Spinal cord (tissue), 10 donors: Measurements from ENCODE around the gene JAML. TPM values are rescaled to one million over a fixed set of nuclear protein-coding genes. Genes with fewer than 3 reads are reported as not detected.

Source experiments
- DNase-seq, 6 donors: peaks; one replicate each; pipeline versions ENCODE4 v3.0.0 to v3.0.0-alpha.2; 2013 to 2015; ENCODE audit warnings: low spot score in 6 of 6, low read depth in 4 of 6
- H3K27ac ChIP-seq: one replicate; pipeline ENCODE4 v1.5.1; 2013; ENCODE audit warnings: low read depth, low read length, control low read depth
- H3K27me3 ChIP-seq: one replicate; pipeline ENCODE4 v1.6.1; 2013; ENCODE audit warnings: low read length; ENCODE audit not compliant: control insufficient read depth, insufficient read depth
- H3K36me3 ChIP-seq: one replicate; pipeline ENCODE4 v1.6.1; 2013; ENCODE audit warnings: low read length; ENCODE audit not compliant: control insufficient read depth, insufficient read depth
- H3K4me1 ChIP-seq: one replicate; pipeline ENCODE4 v1.6.1; 2013; ENCODE audit warnings: low read length; ENCODE audit not compliant: control insufficient read depth, insufficient read depth
- H3K4me3 ChIP-seq: one replicate; pipeline ENCODE4 v1.5.1; 2013; ENCODE audit warnings: low read depth, low read length, control low read depth
- H3K9me3 ChIP-seq: one replicate; pipeline ENCODE4 v1.6.1; 2013; ENCODE audit warnings: low read length; ENCODE audit not compliant: control insufficient read depth, insufficient read depth
- WGBS: methylation state at CpG from one replicate; pipeline ENCODE4 v1.1.5; 2013; ENCODE audit warnings: missing lambda C conversion rate; ENCODE audit not compliant: insufficient coverage; 5-methylcytosine and 5-hydroxymethylcytosine counted together
- long read RNA-seq, 4 donors: transcript quantifications; one replicate each; lab custom pipeline, GENCODE V29; 2026
- polyA plus RNA-seq, 2 donors: library from polyadenylated mRNA; unstranded; fragments of 120-200 nt; gene quantifications; one replicate each; pipeline ENCODE4 v1.2.1, GENCODE V29; 2013; ENCODE audit not compliant: insufficient read length in 2 of 2
- total RNA-seq, 2 donors: library from RNA; depleted of rRNA in 1 of 2; stranded (reverse); fragments of 120-200 nt in 1 of 2; fragments of >200 nt in 1 of 2; gene quantifications; one replicate each; pipeline versions ENCODE4 v1.2.3 to v1.2.4, GENCODE V29; 2013 to 2014
- donor health status: healthy.

JAML gene
- total RNA-seq (1 to 10 TPM; 8.9 to 9.2 TPM), polyA plus RNA-seq (1 to 10 TPM in 1 of 2 donors, under 1 TPM in 1; 0.52 to 1.5 TPM)
- long read RNA-seq, donor 1, result 0 reads
- long read RNA-seq, donor 2, partial matches to known transcripts, result 0 of 1 reads
- long read RNA-seq, donor 2, other reads (novel, unspliced or antisense), result 0 of 1 reads
- long read RNA-seq, donor 3, result 0 reads
- long read RNA-seq, donor 4, partial matches to known transcripts, result 0 of 3 reads
- long read RNA-seq, donor 4, other reads (novel, unspliced or antisense), result 0 of 3 reads

- no peak within 1 kb of the TSS for H3K4me3 ChIP-seq
- no peak within 1 kb of the TSS for H3K27ac ChIP-seq
- H3K4me1 ChIP-seq, result no peaks in the 10 kb centered on the region
- 51% methylated on average over 5 of the region's 6 CpGs for WGBS
- DNase-seq, result no peak
- H3K27me3 ChIP-seq, result peaks cover 13% of the 10 kb centered on the region
- H3K9me3 ChIP-seq, result no peaks in the 10 kb centered on the region
- no peaks in the 10 kb centered on the region for H3K36me3 ChIP-seq
Observed at GRCh38 chr11:118224511-118225188, at the start of gene JAML. Gene JAML, minus strand, starts transcription at chr11:118225011. Its CDS starts 10,145 bp downstream, at chr11:118214866.

DNA sequence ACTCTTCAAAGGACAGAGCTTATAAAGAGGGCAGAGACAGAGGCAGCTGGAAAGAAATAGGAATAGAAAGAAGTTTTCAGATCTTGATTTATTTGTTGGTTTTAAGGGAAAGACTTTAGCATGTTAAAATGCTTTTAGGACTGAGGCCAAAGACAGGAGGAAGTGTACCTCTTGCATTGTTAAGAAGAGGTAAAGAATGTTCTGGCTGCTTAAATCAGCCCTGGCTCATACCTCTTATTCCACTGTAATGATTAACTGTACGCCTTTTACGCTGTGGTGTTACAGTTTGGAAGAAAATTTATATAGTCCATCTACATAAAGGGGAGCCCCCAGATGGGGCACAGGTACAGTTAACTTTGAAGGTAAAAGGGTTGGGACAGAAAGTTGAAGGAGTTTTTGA is 49.4 kb upstream of the JAML start:
- no peak for DNase-seq
- no CpG with 5 or more reads among the region's 2 CpGs for WGBS
- no peaks in the 10 kb centered on the region for H3K36me3 ChIP-seq
- H3K9me3 ChIP-seq, result no peaks in the 10 kb centered on the region
- H3K27me3 ChIP-seq, result peaks cover 46% of the 10 kb centered on the region
- H3K4me1 ChIP-seq, result no peaks in the 10 kb centered on the region
- no peak overlapping the region for H3K4me3 ChIP-seq
- H3K27ac ChIP-seq, result no peak overlapping the region

DNA sequence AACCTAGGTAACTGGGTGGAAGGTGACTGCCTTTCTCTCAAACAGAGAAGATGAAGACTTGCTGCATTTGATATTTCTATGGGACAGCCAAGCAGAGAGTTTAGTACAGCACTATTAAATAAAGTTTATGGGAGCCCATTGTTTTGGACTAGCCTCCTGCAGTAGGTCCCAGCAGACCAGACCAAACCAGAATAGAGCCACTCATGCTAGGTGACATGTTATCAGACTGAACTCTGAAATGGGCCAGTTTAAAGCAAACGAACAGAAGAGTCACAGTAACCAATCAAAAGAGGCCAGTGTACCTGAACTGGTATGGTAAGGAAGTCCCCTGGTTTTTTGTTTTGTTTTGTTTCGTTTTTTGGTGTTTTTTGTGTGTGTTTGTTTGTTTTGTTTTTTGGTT is 47.2 kb upstream of the JAML start:
- DNase-seq, result no peak
- no peaks in the 10 kb centered on the region for H3K36me3 ChIP-seq
- H3K4me3 ChIP-seq, result no peak overlapping the region
- H3K4me1 ChIP-seq, result no peaks in the 10 kb centered on the region
- WGBS, result 52% methylated on average over 2 of the region's 2 CpGs
- H3K27me3 ChIP-seq, result peaks cover 46% of the 10 kb centered on the region
- H3K9me3 ChIP-seq, result no peaks in the 10 kb centered on the region
- H3K27ac ChIP-seq, result no peak overlapping the region

- H3K27me3 ChIP-seq, result peaks cover 59% of the 10 kb centered on the region
- H3K4me1 ChIP-seq, result peaks cover 3% of the 10 kb centered on the region
- H3K27ac ChIP-seq, result no peak overlapping the region
- H3K9me3 ChIP-seq, result no peaks in the 10 kb centered on the region
- no peak overlapping the region for H3K4me3 ChIP-seq
- no peak for DNase-seq
- WGBS, result no CpG with 5 or more reads among the region's 4 CpGs
- no peaks in the 10 kb centered on the region for H3K36me3 ChIP-seq
Observed at GRCh38 chr11:118267486-118267885, 42.7 kb upstream of the JAML start.

DNA sequence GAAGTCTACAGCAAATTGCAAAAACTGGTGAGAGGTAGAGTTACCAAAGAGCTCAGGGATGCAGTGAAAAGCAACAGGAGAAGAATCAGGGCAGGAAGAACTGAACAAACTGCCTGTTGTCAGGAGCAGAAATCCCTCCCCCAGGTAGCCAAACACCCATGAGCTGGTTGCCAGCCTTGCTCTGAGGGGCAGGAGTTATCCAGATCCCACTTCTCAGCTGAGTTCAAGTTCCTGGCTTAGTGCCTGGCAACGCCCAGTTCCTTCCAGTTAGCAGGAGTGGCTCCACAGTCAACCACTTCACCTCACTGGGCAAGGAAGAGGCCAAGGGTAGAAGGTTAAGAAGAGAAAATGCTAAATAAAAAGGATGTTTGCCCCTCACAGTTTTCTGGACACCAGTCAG is 41.1 kb upstream of the JAML start:
- peak in 1 of 6 donors; percentile 25 for DNase-seq
- Histone ChIP-seq H3K27me3 (peaks cover 74% of the 10 kb centered on the region), H3K36me3 (no peaks in the 10 kb centered on the region), H3K4me1 (peaks cover 3% of the 10 kb centered on the region), H3K4me3 (no peak overlapping the region), H3K9me3 (no peaks in the 10 kb centered on the region), H3K27ac (no peak overlapping the region)
- WGBS, result no CpG with 5 or more reads among the region's 1 CpG

GRCh38 chr11:118264569-118265465 is 40.0 kb upstream of the JAML start:
- peaks cover 3% of the 10 kb centered on the region for H3K4me1 ChIP-seq
- H3K4me3 ChIP-seq, result peak overlapping the region; percentile 39
- no peak for DNase-seq
- 23% methylated on average over 10 of the region's 13 CpGs for WGBS
- H3K27ac ChIP-seq, result peak overlapping the region; percentile 21
- peaks cover 79% of the 10 kb centered on the region for H3K27me3 ChIP-seq
- no peaks in the 10 kb centered on the region for H3K9me3 ChIP-seq
- H3K36me3 ChIP-seq, result no peaks in the 10 kb centered on the region

- 5% methylated on average over 19 of the region's 19 CpGs for WGBS
- DNase-seq, result peak in 1 of 6 donors; percentile 46
- H3K36me3 ChIP-seq, result no peaks in the 10 kb centered on the region
- H3K27me3 ChIP-seq, result peaks cover 73% of the 10 kb centered on the region
- H3K27ac ChIP-seq, result peak within 1 kb of the TSS; percentile 21
- H3K4me3 ChIP-seq, result peak within 1 kb of the TSS; percentile 39
- H3K9me3 ChIP-seq, result no peaks in the 10 kb centered on the region
- H3K4me1 ChIP-seq, result peaks cover 3% of the 10 kb centered on the region
Observed at GRCh38 chr11:118263695-118264568, 39.1 kb upstream of the JAML start, which contains the start of gene MPZL2. Gene MPZL2, minus strand, starts transcription at chr11:118264297. Its CDS starts 144 bp downstream, at chr11:118264153.

DNA sequence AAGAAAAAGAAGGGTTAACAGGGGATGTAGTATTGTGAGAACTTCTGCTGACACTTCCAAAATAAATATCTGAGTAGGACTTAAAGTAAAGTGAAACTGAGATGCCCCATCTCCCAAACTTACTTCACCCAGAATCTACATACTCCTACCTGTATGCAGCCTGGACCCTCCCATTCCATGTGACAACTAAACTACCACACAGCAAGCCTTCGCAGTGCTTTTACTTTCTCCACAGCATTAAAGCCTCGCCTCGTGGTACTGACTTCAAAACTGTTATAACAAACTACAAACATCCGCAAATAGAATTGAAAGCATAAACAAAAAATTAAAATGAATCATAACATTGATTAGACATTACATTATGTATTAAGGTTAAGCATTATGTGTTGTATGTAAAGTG is 38.3 kb upstream of the JAML start:
- no peak overlapping the region for H3K27ac ChIP-seq
- H3K27me3 ChIP-seq, result peaks cover 69% of the 10 kb centered on the region
- H3K9me3 ChIP-seq, result no peaks in the 10 kb centered on the region
- peak overlapping the region; percentile 39 for H3K4me3 ChIP-seq
- no peak for DNase-seq
- 80% methylated on average over 1 of the region's 4 CpGs for WGBS
- no peaks in the 10 kb centered on the region for H3K36me3 ChIP-seq
- H3K4me1 ChIP-seq, result peaks cover 3% of the 10 kb centered on the region

DNA sequence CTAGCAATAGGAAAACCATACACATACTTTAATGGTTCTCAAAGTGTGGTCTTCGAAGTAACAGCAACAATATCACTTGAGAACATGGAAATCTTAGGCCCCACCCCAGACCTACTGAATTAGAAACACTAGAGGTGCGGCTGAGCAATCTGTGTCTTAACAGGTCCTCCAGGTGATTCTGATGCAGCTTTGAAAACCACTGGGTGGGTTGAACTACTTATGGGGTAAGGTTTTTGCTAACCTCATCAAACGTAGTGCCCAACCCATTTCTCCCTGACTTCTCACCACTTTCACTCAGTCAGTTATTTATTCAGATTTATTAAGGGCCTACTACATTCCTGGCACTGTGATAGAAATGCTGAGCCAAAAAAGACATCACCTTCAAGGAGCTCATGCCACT is 35.5 kb upstream of the JAML start:
- Histone ChIP-seq H3K27me3 (peaks cover 53% of the 10 kb centered on the region), H3K36me3 (no peaks in the 10 kb centered on the region), H3K27ac (no peak overlapping the region), H3K4me1 (peaks cover 3% of the 10 kb centered on the region), H3K4me3 (no peak overlapping the region), H3K9me3 (no peaks in the 10 kb centered on the region)
- no peak for DNase-seq
- WGBS, result 83% methylated on average over 2 of the region's 3 CpGs
